HG02571 (cell line): Measurements from ENCODE around the gene DOCK6.

Experiments
- ATAC-seq: cut with Tn5 transposase; IDR thresholded peaks from one replicate; pipeline ENCODE4 v1.9.1; 2021; ENCODE audit warnings: mild to moderate bottlenecking, moderate library complexity; ENCODE audit not compliant: unreplicated experiment

DOCK6 gene

DNA sequence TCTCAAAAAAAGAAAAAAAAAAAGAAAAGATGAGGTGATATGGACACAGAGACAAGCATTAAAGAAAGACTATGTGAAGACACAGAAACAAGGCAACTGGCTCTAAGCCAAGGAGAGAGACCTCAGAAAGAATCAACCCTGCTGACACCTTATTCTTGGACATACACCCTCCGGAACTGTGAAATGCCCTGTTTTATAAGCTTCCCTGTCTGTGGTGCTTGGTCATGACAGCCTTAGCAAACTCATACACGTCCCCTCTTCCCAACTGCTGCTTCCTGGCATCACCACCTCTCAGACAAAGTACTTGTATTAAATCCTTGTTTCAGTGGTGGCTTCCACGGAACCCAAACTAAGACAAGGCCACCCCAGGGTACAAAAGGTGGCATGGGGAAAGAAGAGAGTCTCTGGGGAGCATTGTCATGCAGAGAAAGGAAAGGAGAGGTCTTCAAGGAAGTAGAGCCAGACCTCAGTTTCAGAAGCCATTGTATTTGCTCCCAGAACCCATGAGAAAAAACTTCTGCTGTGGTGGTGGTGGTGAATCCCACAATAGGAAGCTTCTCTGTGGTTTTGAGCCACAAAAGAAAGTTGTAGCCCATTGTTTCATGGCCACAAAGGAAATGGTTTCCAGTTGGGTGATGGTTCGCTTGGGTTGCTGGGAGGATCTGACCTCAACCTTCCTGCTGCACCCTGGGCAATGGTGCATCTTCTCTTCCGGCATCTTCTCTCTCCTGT is 17.3 kb upstream of the DOCK6 start:
- no peak for ATAC-seq

DNA sequence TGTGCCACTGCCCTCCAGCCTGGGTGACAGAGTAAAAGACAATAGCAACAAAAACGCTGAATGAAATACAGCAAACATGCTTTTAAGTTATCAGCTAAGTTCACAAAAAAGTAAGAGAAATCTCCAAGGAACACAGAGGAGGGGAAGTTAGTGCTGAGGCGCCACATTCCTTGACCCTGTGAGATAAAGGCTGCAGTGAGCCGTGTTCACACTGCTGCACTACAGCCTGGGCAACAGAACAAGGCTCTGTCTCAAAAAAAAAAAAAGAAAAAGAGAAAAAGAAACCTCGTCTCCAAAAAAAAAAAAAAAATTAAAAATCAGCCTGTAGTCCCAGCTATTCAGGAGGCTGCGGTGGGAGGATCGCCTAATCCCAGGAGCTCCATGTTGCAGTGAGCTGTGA is 16.3 kb upstream of the DOCK6 start:
- ATAC-seq: no peak

DNA sequence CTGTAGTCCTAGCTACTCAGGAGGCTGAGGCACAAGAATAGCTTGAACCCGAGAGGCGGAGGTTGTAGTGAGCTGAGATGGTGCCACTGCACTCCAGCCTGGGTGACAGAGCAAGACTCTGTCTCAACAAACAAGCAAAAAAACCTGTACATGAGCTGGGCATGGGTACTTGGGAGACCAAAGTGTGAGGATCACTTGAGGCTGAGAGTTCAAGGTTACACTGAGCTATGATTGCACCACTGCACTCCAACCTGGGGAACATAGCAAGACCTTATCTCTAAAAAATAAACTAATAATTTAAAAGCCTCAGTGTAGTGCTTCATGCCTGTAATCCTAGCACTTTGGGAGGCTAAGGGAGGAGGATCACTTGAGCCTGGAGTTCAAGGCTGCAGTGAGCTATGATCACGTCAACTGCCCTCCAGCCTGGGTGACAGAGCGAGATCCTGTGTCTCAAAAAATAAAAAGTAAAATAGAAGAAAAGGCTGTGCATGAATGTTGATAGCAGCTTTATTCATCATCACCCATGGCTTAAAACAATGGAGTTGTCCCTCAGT is 12.3 kb upstream of the DOCK6 start:
- no peak for ATAC-seq

DNA sequence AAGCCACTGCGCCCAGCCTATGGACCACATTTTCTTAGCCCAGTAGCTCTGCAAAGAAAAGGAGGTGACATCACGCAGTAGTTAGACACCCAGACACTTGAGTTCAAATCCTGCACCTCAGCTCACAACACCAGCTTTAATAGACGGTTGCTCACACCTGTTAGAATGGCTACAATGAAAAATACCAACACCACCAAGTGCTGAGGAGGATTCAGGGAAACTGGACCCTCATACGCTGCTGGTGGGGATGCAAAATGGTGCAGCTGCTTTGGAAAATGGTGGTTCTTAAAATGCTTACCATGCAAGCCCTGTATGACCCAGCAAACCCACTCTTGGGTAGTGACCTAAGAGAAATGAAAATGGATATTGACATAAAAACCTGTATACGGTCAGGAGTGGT is 11.7 kb upstream of the DOCK6 start:
- no peak for ATAC-seq

DNA sequence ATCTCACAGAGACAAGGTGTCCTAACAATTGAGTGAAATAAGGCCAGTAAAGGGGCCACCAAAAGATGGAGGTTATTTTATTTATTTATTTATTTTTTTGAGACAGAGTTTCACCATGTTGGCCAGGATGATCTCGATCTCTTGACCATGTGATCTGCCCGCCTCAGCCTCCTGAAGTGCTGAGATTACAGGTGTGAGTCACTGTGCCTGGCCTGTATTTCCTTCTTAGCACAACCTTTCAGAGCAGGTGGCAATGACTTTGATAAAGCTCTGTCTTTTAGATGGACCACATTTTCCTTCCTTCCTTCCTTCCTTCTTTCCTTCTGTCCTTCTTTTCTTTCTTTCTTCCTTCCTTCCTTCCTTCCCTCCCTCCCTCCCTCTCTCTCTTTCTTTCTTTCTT is 11.0 kb upstream of the DOCK6 start:
- ATAC-seq: no peak

DNA sequence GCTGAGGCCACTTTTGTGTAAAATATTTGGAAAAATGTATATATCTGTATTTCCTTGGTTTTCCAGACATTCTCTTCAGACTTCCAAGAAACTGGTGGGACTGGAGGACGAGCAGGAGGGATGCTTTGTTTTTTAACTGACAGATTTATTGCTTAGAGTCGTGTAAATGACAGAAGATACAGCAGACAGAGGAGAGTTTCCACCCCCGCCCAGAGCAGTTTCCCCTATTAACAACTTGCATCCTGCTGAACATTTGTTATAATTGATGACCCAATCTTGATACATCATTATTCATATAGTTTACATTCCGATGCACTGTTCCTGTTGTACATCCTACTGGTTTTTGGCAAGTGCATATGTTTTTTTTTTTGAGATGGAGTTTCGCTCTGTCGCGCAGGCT is 7.1 kb upstream of the DOCK6 start:
- no peak for ATAC-seq

DNA sequence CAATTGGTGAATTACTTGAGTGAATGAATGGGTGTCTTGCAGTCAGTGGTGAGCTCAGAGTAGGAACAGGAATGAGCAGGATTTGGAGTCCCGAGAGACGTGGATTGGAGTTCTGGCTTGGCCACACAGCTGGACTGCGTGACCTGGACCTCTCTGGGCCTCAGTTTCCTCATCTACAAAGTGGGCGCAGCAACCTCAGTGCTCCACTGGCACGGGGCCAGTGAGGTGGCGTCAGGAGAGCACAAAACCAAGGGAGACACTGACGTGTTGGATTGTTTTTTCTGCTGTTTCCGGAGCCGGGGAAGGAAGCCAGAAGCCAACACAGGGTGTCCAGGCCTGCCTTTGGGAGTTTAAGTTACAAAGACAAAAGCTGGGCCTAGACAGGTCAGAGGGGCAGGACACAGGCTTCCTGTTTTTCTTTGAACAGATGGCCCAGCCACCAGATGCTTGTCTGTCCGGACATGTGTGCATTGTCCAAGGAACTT is 6.5 kb upstream of the DOCK6 start:
- ATAC-seq: no peak

DNA sequence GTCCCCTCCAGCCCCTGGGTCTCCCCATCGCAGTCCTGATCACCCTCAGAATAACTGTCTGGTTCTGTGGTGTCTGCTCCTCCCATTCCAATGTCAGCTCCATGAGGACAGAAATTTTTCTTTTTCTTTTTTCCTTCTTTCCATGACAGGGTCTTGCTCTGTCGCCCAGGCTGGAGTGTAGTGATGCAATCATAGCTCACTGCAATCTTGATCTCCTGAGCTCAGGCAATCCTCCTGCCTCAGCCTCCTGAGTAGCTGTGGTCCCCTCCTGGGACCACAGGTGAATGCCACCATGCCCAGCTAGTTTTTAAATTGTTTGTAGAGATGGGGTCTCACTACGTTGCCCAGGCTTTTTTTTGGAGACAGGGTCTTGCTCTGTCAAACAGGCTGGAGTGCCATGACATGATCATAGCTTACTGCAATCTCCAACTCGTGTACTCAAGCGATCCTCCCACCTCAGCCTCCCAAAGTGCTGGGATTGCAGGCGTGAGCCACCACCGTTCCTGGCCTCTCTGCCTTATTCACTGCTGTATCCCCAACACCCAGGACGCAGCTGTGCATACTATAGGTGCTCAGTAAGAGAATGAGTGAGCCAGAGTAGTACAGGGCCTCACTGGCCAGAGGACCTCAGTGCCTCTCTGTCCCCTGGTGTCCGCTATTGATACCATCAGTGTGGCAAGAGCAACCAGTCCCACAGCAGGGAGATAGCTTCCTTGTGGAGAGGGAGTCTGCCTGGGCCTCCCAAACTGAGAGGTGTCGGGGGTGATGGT is 5.2 kb upstream of the DOCK6 start:
- no peak for ATAC-seq

DNA sequence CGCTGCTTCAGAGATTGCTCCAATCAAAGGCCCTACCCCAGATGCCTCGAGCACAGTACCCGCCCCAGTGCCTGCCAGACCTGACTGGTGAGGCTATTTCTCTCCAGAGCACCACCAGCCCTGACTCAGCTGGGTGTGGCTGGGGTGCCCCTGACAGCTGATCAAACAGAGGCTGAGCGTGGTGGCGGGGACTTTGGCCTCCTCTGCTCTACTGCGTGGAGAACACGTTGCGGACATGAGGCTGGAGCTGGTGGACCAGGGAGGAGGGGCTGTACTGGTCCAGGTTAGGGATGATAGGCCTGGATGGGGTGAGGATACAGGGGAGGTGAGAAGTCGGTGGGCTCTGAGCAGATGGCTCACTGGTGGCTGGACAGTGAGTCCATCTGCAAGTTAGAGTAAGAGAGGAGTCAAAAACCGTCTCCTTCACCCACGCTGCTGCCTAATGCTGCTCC is 3.5 kb upstream of the DOCK6 start:
- ATAC-seq: no peak

DNA sequence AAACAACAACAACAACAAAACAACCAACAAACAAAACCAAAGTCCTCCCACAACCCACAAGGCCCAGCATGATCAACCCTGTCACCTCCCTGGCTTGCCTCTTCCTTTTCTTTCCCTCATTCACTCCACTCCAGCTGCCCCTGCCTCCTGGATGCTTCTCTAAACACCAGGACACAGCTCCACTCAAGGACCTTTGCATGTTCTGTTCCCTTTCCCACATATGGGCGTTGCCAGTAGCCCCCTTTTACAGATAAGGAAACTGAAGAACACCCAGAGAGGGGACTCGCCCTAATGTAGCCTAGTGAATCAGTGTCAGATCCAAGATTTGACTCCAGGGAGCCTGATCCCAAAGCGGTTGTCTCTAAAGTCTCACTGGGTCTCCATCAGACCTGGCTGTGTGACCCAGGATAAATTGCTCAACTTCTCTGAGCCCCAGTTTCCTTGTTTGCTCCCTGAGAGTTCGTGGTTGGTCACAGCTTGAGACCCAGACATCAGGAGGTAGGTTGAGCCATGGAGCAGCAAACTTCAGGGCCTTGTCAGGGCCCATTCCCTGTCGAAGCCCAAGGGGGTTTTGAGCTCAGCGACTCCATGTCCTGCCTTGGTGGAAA is 3.0 kb upstream of the DOCK6 start:
- no peak for ATAC-seq

DNA sequence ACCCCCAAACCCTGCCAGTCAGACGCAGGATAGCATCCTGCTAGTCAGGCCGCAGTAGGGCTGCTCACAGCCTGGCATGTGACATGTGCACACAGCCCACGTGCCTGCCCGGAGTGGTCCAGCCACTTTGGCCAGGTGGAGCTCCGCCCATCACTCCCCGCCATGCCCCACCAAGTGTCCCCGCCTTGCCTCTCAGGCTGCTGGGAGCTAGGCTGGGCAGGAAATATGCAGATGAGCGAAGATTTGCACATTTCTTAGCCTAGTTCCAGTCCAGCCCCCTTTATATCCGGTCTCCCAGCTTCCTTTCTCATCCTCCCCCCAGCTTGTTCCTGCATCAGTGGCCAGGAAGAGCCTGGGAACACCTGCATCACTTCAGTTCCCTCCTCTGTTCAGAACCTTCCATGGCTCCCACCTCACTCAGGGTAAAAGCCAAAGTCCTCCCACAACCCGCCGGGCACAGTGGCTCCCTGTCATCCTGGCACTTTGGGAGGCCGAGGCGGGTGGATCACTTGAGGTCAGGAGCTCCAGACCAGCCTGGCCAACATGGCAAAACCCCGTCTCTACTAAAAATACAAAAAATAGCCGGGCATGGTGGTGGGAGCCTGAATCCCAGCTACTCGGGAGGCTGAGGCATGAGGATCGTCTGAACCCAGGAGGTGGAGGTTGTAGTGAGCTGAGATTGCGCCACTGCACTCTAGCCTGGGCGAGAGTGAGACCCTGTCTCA is 2.3 kb upstream of the DOCK6 start:
- no peak for ATAC-seq

DNA sequence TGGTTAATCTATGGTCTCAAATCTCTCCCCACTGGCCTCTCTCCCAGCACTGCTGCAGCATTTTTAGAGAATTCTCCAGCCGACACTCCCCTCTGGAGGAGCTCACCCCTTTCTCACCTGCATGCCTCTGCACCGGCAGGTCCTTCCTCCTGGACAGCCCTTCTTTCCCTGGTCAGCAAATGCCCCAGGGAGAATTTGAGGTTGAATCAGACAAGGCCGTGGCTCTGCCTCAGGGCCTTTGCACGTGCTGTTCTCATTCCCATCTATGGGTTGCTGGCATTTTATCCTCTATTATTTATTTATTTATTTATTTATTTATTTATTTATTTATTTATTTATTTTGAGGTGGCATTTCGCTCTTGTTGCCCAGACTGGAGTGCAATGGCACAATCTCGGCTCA is 1.4 kb upstream of the DOCK6 start:
- ATAC-seq: no peak

DNA sequence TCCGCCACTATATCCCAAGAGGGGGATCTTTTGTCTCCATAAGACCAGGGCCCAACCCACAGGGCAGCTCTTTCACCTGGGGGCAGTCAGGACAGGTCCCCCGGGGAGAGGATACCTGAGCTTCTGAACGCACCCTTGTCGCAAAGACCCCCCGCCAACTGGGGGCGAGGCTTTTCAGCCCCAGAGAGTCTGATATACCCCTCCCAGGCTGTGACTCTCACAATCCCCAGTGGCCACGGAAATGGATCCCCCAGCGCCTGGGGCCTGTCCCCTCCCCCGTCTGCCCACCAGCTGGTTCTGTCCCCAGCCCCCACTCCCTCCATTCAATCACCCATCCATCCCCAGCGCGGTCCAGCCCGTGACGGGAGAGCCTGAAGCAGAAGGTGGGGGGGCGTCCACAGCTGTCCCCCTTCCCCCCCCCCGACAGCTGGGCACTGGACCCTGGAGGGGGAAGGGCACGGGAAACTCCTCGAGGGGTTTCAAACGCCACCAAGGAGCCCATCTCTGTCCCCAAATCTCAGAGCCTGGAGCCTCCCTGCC is 823 bp downstream of the DOCK6 start:
- no peak for ATAC-seq

DNA sequence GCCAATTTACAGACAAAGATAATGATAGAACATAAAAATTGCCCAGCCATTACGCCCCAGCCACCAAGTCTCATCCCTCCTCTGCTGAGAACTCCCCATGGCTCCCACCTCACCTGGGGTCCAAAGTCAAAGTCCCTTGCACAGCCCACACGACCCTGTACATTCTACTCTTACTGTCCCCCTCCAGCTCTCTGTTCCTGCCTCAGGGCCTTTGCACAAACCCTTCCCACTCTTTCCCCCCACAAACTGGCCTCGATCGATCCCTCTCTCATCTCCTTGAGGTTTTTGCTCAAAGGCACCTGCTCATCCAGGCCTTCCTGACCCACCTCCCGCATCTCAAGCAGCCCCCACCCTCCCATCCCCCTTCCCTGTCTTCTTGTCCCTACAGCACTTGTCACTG is 1.3 kb downstream of the DOCK6 start:
- no peak for ATAC-seq

DNA sequence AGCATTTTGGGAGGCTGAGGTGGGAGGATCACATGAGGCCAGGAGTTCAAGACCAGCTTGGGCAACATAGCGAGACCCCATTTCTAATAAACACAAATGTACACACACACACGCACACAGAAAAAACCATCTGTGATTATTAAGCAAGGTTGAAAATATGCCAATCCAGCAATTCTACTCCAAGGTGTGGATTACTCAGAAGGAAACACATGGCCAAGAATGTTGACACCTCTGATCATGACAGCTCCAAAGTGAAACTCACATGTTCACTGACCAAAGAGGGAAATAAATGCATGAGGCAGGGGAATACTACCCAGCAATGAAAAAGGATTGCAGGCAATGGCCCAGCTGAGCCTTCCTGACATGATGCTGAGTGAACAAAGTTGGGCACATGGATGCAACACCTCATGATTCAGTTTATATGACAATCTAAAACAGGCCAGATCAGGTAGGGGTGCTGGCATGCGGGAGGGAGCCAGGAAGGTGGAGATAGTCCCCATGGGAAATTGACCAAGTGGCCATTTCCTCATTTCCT is 4.4 kb downstream of the DOCK6 start:
- no peak for ATAC-seq

DNA sequence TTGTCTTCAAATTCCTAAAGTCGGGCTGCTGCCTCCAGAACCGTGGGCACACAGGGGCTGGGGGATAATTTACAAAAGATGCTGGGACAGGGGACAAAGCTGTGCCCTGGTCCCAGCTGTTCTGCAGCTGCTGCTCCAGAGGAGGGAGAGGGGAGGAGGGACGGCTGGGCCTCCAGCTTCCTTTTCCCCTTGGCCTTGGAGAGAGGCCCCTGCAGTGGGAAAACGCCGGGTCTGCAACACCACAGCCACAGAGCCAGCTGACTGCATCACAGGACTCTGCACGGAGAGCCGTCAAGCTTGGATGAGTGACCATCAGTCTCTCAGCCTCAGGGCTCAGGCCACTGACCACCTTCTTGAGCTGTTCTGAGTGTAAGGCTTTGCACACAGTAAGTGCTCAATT is 6.1 kb downstream of the DOCK6 start:
- ATAC-seq: no peak

DNA sequence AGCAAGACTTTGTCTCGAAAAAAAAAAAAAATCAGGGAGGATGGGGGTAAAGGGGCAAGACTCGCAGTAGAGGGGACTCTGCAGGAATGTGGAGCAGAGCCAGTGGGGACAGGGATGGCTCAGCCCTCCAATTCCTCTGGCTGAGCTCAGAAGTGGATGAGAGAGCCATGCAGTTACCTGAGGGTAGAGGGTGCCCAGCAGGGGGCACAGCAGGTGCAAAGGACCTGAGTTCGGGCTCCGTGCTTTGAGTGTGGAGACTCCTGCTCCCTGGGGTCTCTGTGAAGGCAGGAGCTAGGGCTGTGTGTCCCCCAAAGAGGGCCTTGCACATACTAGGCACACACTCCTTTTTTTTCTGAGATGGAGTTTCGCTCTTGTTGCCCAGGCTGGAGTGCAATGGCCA is 7.7 kb downstream of the DOCK6 start:
- no peak for ATAC-seq

DNA sequence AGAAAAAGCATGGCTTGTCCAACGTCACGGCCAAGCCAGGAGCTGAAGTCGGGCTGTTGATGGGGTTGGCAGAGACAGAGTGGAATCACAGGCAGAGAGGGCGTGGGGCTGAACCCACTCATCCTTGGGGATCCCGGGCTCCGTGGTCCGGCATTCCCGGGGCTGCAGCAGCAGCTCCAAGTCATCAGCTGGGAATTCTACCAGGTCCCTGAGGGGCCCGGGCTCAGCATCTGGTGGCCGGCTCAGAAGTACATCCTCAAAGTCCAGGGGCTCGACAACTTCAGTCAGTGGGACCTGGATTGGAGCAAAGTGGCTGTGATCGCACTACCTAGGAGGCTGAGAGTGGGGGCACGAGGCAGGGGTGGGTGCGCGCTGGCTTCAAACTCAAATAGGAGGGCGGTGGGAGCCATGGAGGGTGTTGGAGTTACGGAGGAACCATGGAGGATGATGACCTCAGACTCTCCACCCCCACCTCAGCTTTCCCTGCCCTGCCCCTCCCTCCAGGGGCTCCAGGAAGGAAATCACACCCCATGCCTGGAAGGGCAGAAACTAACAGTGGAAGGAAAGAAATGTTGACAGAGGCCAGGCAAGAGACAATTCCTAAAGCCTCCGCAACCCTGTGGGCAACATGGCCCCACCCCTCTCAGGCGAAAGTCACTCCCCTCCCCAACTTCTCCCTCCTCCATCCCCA is 9.5 kb downstream of the DOCK6 start:
- no peak for ATAC-seq

DNA sequence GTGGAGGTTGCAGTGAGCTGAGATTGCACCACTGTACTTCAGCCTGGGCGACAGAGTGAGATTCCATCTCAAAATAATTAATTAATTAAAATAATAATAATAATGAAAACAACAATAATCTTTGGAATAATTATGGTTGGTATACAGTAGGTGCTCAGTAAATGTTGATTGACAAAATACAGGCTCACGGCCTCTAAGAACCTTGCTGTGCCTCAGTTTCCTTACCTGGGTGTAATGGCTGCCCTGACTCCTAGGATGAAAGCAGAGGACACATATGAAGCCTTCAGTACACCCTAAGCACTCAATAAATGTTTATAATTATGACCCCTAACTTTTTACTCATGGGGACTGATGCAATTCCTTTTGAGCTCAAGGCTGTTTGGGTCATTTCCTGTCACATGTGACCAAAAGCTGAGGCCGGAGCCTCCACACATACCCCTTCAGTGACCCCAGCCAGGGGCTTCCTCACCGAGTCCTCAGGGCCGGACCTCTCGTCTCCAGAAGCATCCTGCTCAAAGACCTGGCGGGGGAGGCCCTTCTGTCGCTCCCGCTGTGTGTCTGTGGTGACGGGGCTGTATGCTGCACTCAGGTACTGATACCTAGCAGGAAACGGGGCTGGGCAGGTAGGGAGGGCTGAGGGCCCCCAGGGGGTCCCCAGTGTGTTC is 10.5 kb downstream of the DOCK6 start:
- ATAC-seq: no peak
